OCI-LY3 (cell line): ENCODE measurements around the gene PTTG1IP.

ENCODE experiments used
- H2AFZ ChIP-seq: fragments of 200-600, 300-600 bp; shearing (Covaris generic); 2 replicates; pipeline ENCODE4 v1.6.0; 2014; ENCODE audit warnings: antibody characterized with exemption, low read depth, low read length
- H3K27ac ChIP-seq: fragments of 200-600, 300-600 bp; sonication (generic); 2 replicates; pipeline ENCODE4 v1.5.1; 2014; ENCODE audit warnings: mild to moderate bottlenecking, low read length, moderate library complexity, mixed read lengths
- H3K27me3 ChIP-seq: fragments of 200-600, 300-600 bp; sonication (generic); 2 replicates; pipeline ENCODE4 v1.6.1; 2014; ENCODE audit warnings: low read depth, low read length, mixed read lengths
- H3K36me3 ChIP-seq: fragments of 200-600, 300-600 bp; sonication (generic); replicated peaks from 2 replicates; pipeline ENCODE3; 2014; ENCODE audit warnings: low read depth, low read length, mixed read lengths
- H3K4me1 ChIP-seq: fragments of 300-600, 200-600 bp; sonication (generic); 2 replicates; pipeline ENCODE4 v1.6.1; 2014; ENCODE audit warnings: low read length, mixed read lengths
- H3K4me2 ChIP-seq: fragments of 200-600, 300-600 bp; sonication (generic); 2 replicates; pipeline ENCODE4 v1.6.1; 2014; ENCODE audit warnings: low read length, mixed read lengths
- H3K4me3 ChIP-seq: fragments of 300-600, 200-600 bp; sonication (generic); 2 replicates; pipeline ENCODE4 v1.5.1; 2014; ENCODE audit warnings: antibody characterized with exemption, mild to moderate bottlenecking, low read length, moderate library complexity
- H3K79me2 ChIP-seq: fragments of 300-600, 200-600 bp; shearing (Covaris generic); 2 replicates; pipeline ENCODE4 v1.6.1; 2014; ENCODE audit warnings: mild to moderate bottlenecking, low read length, mixed read lengths
- H3K9ac ChIP-seq: fragments of 300-600, 200-600 bp; shearing (Covaris generic); 2 replicates; pipeline ENCODE4 v1.6.0; 2014; ENCODE audit warnings: mild to moderate bottlenecking, low read length, moderate library complexity
- H3K9me3 ChIP-seq: fragments of 200-600, 300-600 bp; shearing (Covaris generic); 2 replicates; pipeline ENCODE4 v1.6.1; 2014; ENCODE audit warnings: low read length, mixed read lengths; ENCODE audit not compliant: insufficient read depth
- H4K20me1 ChIP-seq: fragments of 200-600, 300-600 bp; sonication (generic); 2 replicates; pipeline ENCODE4 v1.6.1; 2016; ENCODE audit warnings: low read length, mixed read lengths; ENCODE audit not compliant: insufficient read depth
- EZH2phosphoT487 ChIP-seq: fragments of 200-600 bp; shearing (Covaris generic); IDR thresholded peaks from 2 replicates; pipeline ENCODE4 v1.6.1; 2018; ENCODE audit warnings: antibody characterized with exemption, mixed run types, low read depth
- TF ChIP-seq, protein P1 (sequence below): fragments of 200-600, 300-600 bp; sonication (generic); IDR thresholded peaks from 2 replicates; pipeline ENCODE4 v1.5.1; 2014; ENCODE audit warnings: antibody characterized with exemption, low read length, low read depth

PTTG1IP gene

DNA sequence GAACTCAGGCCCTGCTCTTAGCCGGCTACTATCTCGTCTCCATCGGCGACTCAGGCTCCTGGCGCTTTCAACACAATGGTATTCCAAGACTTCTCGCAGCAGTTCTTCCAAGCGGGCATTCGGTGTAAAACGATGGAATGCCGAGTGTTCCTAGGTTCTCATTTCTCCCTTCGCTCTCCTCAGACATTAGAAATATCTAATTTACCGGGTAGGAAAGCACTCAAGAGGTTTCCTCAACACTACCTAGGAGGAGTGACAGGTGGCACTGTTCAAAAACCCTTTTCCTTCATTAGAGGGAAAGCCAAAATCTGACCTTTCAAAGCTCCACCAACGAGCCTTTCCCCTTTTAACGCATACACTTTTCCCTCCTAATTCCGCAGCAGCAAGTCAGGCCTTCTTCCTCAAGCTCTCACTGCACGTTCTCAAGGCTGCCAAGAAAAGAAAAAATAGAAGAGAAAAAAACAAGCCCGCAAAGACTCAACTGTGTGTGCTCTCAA, 72.5 kb downstream of the PTTG1IP start:
- TF ChIP-seq, protein P1, sequence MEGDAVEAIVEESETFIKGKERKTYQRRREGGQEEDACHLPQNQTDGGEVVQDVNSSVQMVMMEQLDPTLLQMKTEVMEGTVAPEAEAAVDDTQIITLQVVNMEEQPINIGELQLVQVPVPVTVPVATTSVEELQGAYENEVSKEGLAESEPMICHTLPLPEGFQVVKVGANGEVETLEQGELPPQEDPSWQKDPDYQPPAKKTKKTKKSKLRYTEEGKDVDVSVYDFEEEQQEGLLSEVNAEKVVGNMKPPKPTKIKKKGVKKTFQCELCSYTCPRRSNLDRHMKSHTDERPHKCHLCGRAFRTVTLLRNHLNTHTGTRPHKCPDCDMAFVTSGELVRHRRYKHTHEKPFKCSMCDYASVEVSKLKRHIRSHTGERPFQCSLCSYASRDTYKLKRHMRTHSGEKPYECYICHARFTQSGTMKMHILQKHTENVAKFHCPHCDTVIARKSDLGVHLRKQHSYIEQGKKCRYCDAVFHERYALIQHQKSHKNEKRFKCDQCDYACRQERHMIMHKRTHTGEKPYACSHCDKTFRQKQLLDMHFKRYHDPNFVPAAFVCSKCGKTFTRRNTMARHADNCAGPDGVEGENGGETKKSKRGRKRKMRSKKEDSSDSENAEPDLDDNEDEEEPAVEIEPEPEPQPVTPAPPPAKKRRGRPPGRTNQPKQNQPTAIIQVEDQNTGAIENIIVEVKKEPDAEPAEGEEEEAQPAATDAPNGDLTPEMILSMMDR, result peak; percentile 49
- no peak for TF ChIP-seq EZH2phosphoT487
- no peaks in the 10 kb centered on the region for H3K27me3 ChIP-seq
- peak overlapping the region; percentile 91 for H3K4me2 ChIP-seq
- H3K79me2 ChIP-seq, result peaks cover 77% of the 10 kb centered on the region
- H3K4me3 ChIP-seq, result peak overlapping the region; percentile 99
- 0 out of 2 replicates have a peak, but pooled peaks cover 7% of the 10 kb centered on the region for H4K20me1 ChIP-seq
- 0 out of 2 replicates have a peak overlapping the region, but pooled peaks have one; percentile 41 for H2AFZ ChIP-seq
- no peaks in the 10 kb centered on the region for H3K9me3 ChIP-seq
- peaks cover 28% of the 10 kb centered on the region for H3K36me3 ChIP-seq
- peak overlapping the region; percentile 97 for H3K9ac ChIP-seq
- H3K27ac ChIP-seq, result peak overlapping the region; percentile 38
- peaks cover 18% of the 10 kb centered on the region for H3K4me1 ChIP-seq

DNA sequence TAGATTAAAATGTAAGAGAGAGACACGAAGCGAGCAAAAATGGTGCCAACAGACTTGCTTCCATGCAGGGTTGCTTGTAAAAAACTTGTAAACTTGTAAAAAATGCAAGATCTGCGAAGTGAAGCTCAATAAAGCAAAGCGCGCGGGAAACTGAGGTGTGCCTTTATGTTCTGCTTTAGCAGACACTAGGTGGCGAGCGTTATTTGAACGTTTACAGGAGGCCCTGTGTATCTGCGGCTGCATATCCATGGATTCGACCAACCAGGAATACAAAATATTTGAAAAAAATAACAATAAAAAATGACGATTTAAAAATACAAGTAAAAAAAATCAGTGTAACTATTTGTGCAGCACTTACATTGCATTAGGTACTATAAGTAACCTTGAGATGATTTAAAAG, 73.4 kb downstream of the PTTG1IP start:
- no peaks in the 10 kb centered on the region for H3K9me3 ChIP-seq
- H3K27me3 ChIP-seq, result no peaks in the 10 kb centered on the region
- 0 out of 2 replicates have a peak, but pooled peaks cover 7% of the 10 kb centered on the region for H4K20me1 ChIP-seq
- no peak overlapping the region for H2AFZ ChIP-seq
- peak overlapping the region; percentile 99 for H3K4me3 ChIP-seq
- H3K27ac ChIP-seq, result no peak overlapping the region
- H3K36me3 ChIP-seq, result peaks cover 25% of the 10 kb centered on the region
- H3K9ac ChIP-seq, result peak overlapping the region; percentile 97; the same call in 1 of the 2 replicates
- peaks cover 18% of the 10 kb centered on the region for H3K4me1 ChIP-seq
- no peak for TF ChIP-seq EZH2phosphoT487
- TF ChIP-seq, protein P1, result peak; percentile 47
- H3K4me2 ChIP-seq, result peak overlapping the region; percentile 91
- peaks cover 86% of the 10 kb centered on the region for H3K79me2 ChIP-seq

DNA sequence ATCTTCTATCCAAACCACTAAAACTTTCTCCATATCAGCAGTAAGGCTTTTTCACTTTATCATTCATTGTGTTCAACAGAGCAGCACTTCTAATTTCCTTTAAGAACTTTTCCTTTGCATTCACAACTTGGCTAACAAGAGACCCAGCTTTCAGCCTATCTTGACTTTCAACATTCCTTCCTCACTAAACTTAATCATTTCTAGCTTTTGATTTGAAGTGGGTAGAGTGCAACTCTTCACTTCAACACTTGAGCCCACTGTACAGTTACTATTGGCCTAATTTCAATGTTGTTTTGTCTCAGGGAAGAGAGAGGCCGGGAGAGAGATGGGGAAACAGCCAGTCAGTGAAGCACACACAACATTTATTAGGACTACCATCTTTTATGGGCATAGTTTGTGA, 73.8 kb downstream of the PTTG1IP start:
- peaks cover 18% of the 10 kb centered on the region for H3K4me1 ChIP-seq
- no peaks in the 10 kb centered on the region for H3K9me3 ChIP-seq
- H2AFZ ChIP-seq, result no peak overlapping the region
- peak overlapping the region; percentile 91; the same call in 1 of the 2 replicates for H3K4me2 ChIP-seq
- no peak for TF ChIP-seq EZH2phosphoT487
- TF ChIP-seq, protein P1, result no peak
- no peaks in the 10 kb centered on the region for H3K27me3 ChIP-seq
- no peak overlapping the region for H3K27ac ChIP-seq
- peaks cover 25% of the 10 kb centered on the region for H3K36me3 ChIP-seq
- H3K79me2 ChIP-seq, result peaks cover 90% of the 10 kb centered on the region
- no peak overlapping the region for H3K9ac ChIP-seq
- no peak overlapping the region for H3K4me3 ChIP-seq
- H4K20me1 ChIP-seq, result 0 out of 2 replicates have a peak, but pooled peaks cover 7% of the 10 kb centered on the region
